HG02852 (cell line): ENCODE data around the gene KRTAP4-1.
"Not testable (repeated sequence)": the region's sequence is repeated elsewhere in the genome, so short reads cannot be mapped to it uniquely, and the experiment has no call there.

Experiments
- ATAC-seq: cut with Tn5 transposase; IDR thresholded peaks from one replicate; pipeline ENCODE4 v1.9.1; 2021; ENCODE audit warnings: mild to moderate bottlenecking, moderate library complexity; ENCODE audit not compliant: unreplicated experiment

The KRTAP4-1 gene

GRCh38 chr17:41176744-41177387 is 7.8 kb downstream of the KRTAP4-1 start:
- ATAC-seq, result no peak

DNA sequence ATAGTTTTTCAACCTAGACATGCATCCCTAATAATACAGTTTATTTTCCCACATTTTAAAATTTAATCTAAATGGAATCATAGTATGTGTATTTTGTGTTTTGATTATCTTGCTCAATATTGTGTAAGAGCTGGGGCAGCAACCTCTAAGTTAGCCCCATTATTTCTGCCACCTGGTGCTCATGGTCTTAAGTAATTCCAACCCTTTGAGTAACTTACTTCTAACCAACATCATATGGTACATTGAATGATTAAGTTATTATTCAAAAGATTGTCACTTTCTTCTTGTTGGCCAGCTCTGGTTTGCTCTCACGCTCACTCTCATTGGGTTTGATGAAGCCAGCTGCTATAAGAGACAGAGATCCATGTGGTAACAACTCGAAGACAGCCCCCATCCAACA is 12.8 kb downstream of the KRTAP4-1 start:
- ATAC-seq, result no peak

GRCh38 chr17:41168121-41168520 is 16.6 kb downstream of the KRTAP4-1 start, which contains the start of gene KRTAP4-3:
Gene KRTAP4-3 (minus strand): TSS chr17:41168221. CDS start chr17:41168172, 49 bp downstream.
- no peak for ATAC-seq

DNA sequence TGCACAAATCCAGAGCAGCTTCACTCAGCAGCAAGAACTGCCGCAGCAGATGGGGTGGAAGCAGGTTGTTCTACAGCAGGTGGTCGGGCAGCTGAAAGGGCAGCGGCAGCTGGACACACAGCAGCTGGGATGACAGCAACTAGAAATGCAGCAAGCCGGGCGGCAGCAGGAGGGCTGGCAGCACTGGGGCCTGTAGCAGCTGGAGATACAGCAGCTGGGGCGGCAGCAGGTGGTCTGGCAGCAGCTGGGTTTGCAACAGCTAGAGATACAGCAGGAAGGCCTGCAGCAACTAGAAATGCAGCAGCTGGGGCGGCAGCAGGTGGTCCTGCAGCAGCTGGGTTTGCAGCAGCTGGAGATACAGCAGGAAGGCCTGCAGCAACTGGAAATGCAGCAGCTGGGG is 17.1 kb downstream of the KRTAP4-1 start:
- no peak for ATAC-seq

GRCh38 chr17:41163828-41164227 is 20.9 kb downstream of the KRTAP4-1 start:
- no peak for ATAC-seq

DNA sequence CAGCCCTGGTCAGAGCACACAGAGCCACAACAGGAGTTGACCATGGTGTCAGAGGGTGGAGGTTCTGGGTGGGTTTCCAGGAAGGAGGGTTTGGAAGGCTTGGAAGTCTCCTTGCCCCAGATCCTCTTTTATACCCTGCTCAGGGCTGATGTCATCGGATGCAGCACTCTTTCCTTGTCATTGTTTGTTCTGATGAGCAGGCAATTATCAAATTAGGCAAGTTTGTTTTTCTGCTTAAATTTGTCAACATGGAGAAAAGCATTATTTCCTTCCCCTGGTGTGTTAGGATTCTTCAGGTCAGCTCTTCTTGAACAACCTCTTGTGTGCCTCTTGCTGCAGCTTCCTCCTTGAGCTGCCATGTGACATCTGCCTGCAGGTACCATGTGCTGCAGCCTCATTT is 24.1 kb downstream of the KRTAP4-1 start, which contains the start of gene KRTAP4-4:
Gene KRTAP4-4 (minus strand): TSS at position 101 of the 400 bp plus-strand sequence. CDS start 57 bp downstream, at position 44.
- ATAC-seq, result no peak

- ATAC-seq, result not testable (repeated sequence)
Observed at GRCh38 chr17:41160190-41160589, 24.5 kb downstream of the KRTAP4-1 start.

DNA sequence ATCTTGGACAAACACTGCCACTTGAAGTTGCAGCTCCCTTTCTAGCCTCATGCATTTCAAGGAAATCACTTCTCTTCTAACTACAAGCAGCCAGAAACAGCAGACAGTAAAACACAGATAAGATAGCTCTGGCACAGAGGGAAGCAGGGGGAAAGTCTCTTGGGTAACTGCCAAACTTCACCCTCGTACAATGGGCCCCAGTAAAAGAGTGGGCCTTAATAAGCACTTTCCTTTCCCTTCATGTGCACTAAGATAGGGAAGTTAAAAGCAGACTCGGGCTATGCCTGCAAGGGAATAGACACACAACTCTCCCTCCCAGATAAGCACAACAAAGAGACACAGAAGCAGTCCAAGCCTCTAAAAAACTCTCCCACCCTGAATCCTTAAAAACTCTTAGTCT is 30.9 kb downstream of the KRTAP4-1 start:
- ATAC-seq, result no peak

- ATAC-seq, result no peak
Observed at GRCh38 chr17:41151525-41151924, 33.2 kb downstream of the KRTAP4-1 start.

GRCh38 chr17:41150026-41150425 is 34.7 kb downstream of the KRTAP4-1 start:
- ATAC-seq, result no peak

GRCh38 chr17:41149652-41149985 is 35.1 kb downstream of the KRTAP4-1 start, which contains the start of gene KRTAP4-5:
Gene KRTAP4-5 (minus strand): TSS chr17:41149825. CDS start chr17:41149767, 58 bp downstream.
- no peak for ATAC-seq

DNA sequence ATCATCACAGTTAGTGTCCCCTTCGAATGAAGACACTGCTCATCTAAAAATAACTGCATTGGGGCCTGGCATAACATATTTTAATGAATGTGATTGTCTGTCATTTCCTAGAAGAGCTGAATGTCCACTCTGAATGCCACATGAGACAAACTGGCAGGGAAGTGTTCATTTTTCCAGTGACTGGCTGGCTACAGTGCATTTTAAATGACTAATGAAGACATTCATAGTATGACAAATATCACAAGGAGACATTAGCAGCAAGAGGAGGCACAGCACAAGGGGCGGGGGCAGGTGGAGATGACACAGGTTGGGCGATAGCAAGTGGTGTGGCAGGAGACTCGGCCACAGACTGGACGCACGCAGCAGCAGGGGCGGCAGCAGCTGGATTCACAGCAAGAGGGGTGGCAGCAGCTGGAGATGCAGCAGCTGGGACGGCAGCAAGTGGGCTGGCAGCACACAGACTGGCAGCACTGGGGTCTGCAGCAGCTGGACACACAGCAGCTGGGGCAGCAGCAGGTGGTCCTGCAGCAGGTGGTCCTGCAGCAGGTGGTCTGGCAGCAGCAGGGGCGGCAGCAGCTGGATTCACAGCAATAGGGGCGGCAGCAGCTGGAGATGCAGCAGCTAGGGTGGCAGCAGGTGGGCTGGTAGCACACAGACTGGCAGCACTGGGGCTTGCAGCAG is 35.6 kb downstream of the KRTAP4-1 start:
- ATAC-seq, result not testable (repeated sequence)

GRCh38 chr17:41147531-41148204 is 37.0 kb downstream of the KRTAP4-1 start:
- no peak for ATAC-seq

DNA sequence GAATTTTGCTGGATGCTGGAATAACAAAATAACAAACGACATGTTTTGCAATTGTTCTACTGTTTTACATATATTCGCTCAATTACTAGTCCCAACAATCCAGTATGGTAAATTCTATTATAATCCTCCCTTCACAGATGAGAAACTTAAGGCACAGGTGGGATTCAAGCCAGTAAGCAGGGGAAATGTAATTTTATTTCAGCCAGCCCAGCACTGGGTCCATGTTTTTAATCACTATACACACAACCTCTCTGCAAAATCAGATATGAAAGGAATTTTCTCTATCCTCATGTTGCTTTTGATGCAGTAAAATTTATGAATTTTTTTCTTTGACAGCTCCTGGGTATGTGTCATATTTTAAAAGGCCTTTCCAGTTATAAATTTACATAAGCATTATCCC is 39.5 kb downstream of the KRTAP4-1 start:
- ATAC-seq, result no peak

GRCh38 chr17:41144846-41145245 is 39.9 kb downstream of the KRTAP4-1 start:
- no peak for ATAC-seq

DNA sequence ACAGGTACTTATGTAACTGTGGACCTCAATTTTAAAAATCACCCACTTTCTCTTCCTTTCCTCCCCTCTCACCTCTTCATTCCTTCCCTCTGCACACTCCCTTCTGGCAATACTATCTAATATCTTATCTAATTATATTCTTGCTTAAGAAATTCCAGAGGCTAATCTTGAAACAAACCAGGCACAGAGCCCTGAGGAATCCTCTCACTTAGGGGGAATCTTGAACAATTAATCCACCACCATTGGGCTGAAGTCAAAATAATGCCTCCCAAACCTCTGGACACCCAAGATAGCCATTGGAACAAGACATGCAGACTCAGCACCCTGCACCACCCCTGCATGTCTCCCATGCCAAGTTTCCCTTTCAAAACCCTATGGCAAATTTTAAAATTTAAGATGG is 43.4 kb downstream of the KRTAP4-1 start:
- ATAC-seq, result no peak

DNA sequence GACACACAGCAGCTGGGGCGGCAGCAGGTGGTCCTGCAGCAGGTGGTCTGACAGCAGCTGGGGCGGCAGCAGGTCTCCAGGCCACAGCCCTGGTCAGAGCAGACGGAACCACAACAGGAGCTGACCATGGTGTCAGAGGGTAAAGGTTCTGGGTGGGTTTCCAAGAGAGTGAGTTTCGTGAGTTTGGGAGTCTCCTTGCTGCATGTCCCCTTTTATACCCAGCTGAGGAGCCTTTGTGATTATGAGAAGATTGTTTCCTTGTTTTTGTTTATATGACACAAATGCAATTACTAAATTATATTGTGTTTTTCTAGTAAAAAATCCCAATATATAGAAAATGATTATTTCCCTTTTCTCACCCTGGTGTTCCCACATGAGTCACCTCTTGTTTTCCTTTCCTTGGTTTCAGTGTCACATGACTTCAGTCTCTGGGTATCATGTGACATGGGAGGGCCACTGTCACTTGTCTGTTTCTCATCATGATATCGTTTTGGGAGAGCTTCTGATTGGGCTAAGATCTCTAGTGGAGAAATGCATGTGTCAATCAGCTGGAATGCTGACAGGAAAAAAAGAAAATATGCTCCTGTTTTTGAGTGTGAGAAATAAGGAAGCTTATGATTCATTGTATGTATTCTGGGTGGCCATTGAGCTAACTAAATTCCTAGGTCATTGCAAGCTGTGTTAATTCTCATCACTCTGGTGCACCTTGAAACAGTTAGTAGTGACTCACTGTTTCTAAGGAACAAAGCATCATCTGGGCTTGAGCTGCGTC is 44.2 kb downstream of the KRTAP4-1 start, which contains the start of gene KRTAP4-6:
Gene KRTAP4-6 (minus strand): TSS at position 185 of the 772 bp plus-strand sequence. CDS start 57 bp downstream, at position 128.
- ATAC-seq, result no peak

GRCh38 chr17:41139865-41140264 is 44.8 kb downstream of the KRTAP4-1 start:
- ATAC-seq, result not testable (repeated sequence)
